Heart right ventricle (tissue), 16 donors: ENCODE measurements around the gene AGFG2. TPM values are rescaled to one million over a fixed set of nuclear protein-coding genes. Genes with fewer than 3 reads are reported as not detected.

Experiments
- ATAC-seq, 8 donors: fragments of 200-7000 bp; cut with Tn5 transposase; one replicate each; pipeline ENCODE4 v1.9.1; 2020; ENCODE audit warnings: mild to moderate bottlenecking in 8 of 8, moderate library complexity in 8 of 8, moderate number of reproducible peaks in 1 of 8
- DNase-seq, 2 donors: peaks; one replicate each; pipeline ENCODE4 v3.0.0-alpha.2; 2020
- H3K27ac ChIP-seq, 10 donors: fragments of 200-600 bp; sonication (generic) in 2 of 10; one replicate each; pipeline versions ENCODE4 v1.5.0 to v1.8.0; 2020 to 2022; ENCODE audit warnings: mild to moderate bottlenecking in 3 of 10
- H3K27me3 ChIP-seq, 7 donors: fragments of 200-600 bp; one replicate each; pipeline ENCODE4 v1.8.0; 2021 to 2022; ENCODE audit warnings: mild to moderate bottlenecking in 2 of 7
- H3K36me3 ChIP-seq, 9 donors: fragments of 200-600 bp; sonication (generic) in 1 of 9; one replicate each; pipeline versions ENCODE4 v1.5.0 to v1.8.0; 2020 to 2022; ENCODE audit warnings: mild to moderate bottlenecking in 2 of 9
- H3K4me1 ChIP-seq, 9 donors: fragments of 200-600 bp; sonication (generic) in 1 of 9; one replicate each; pipeline versions ENCODE4 v1.5.0 to v1.8.0; 2020 to 2022; ENCODE audit warnings: mild to moderate bottlenecking in 4 of 9
- H3K4me3 ChIP-seq, 10 donors: fragments of 200-600 bp; sonication (generic) in 2 of 10; one replicate each; pipeline versions ENCODE4 v1.5.0 to v1.8.0; 2020 to 2022; ENCODE audit warnings: mild to moderate bottlenecking in 7 of 10, moderate library complexity in 2 of 10
- H3K9me3 ChIP-seq, 11 donors: fragments of 200-600 bp in 10 of 11; sonication (generic) in 2 of 11; one replicate each; pipeline versions ENCODE4 v1.5.0 to v1.8.0; 2013 to 2022; ENCODE audit warnings: mild to moderate bottlenecking in 2 of 11, control low read depth in 1 of 11, moderate library complexity in 1 of 11
- WGBS, 2 donors: extraction: QIAGEN DNeasy Blood & Tissue Kit; methylation state at CpG; one replicate each; pipeline ENCODE4 v1.1.7; 2013; ENCODE audit warnings: inconsistent platforms in 1 of 2; 5-methylcytosine and 5-hydroxymethylcytosine counted together
- intact Hi-C, 10 donors: fragments of 100-400 bp; cut with DNase I; formaldehyde crosslinking; loops; one replicate each; pipeline versions ENCODE4 v1.11.1 to v1.14.2; 2022
- polyA plus RNA-seq, 2 donors: library from polyadenylated mRNA; stranded (reverse); fragments of 200-250 nt; gene quantifications; one replicate each; pipeline ENCODE4 v1.2.3, GENCODE V29; 2013
- total RNA-seq, 10 donors: library from RNA; stranded (reverse); fragmentation: NEBNext Ultra II Directional in 3 of 10; extraction: Animal tissue kit (Norgen Biotek cat#: 25700) in 3 of 10; gene quantifications; one replicate each; pipeline versions ENCODE4 v1.2.1 to v1.2.4, GENCODE V29; 2021 to 2023
- TF ChIP-seq, protein P1 (sequence below), 9 donors: fragments of 200-600 bp; sonication (generic) in 2 of 9; IDR thresholded peaks; one replicate each; pipeline versions ENCODE4 v1.5.0 to v1.8.0; 2021 to 2022; ENCODE audit warnings: antibody characterized with exemption in 9 of 9, mild to moderate bottlenecking in 5 of 9, moderate library complexity in 1 of 9
- donor health status: Arrhythmogenic right ventricular cardiomyopathy.
- donor health status: ischemic (EF 13 %, LVEDD 7.1; RV severe dilation, severe dysfunction).
- donor health status: healthy with polysubstance abuse.
- donor health status: DM: no; HTN: yes; CAD: no.
- donor health status: DM: no; HTN: no; CAD: no.
- donor health status: ischemic (EF 25% LVEDD 6.9; RV normal size, moderate dysfunction).
- donor health status: ischemic (EF 25% LVEDD 5.7; RV mildly dilated, moderate dysfunction).
- donor health status: healthy.
- donor health status: DM: yes; HTN: yes; CAD: no.
- donor health status: Ischemic cardiomyopathy.
- donor health status: ischemic (EF 35%, LVEDD 5.7; RV mildly dilated, moderate dysfunction).
- donor health status: nonischemic (EF 11% LVEDD 7.7; RV severe dilation, severe dysfunction).
- donor health status: DM: yes; HTN: yes; CAD: no.
- donor health status: PGD.
- donor health status: ischemic (EF 29% LVEDD 5.4; RV normal size, mild dysfunction).
- donor health status: nonischemic (EF 23%, LVEDD 6.1; RV moderate dilation, normal function).

Gene AGFG2
- total and polyA plus RNA-seq, 12 donors = 9.9 to 35.8 (median 27.3) TPM

GRCh38 chr7:100602889-100603725 is 64.1 kb downstream of the AGFG2 start:
- intact Hi-C loops = loop anchor here in 3 of 10 donors (2.0 to 10.0 kb wide), 3 partner anchors 16 to 92 kb away; partner anchors contain the start of genes GIGYF1 (in 2 of the 3), FBXO24 (in 1 of the 3) and LRCH4 (in 1 of the 3)
- TF ChIP-seq, protein P1, sequence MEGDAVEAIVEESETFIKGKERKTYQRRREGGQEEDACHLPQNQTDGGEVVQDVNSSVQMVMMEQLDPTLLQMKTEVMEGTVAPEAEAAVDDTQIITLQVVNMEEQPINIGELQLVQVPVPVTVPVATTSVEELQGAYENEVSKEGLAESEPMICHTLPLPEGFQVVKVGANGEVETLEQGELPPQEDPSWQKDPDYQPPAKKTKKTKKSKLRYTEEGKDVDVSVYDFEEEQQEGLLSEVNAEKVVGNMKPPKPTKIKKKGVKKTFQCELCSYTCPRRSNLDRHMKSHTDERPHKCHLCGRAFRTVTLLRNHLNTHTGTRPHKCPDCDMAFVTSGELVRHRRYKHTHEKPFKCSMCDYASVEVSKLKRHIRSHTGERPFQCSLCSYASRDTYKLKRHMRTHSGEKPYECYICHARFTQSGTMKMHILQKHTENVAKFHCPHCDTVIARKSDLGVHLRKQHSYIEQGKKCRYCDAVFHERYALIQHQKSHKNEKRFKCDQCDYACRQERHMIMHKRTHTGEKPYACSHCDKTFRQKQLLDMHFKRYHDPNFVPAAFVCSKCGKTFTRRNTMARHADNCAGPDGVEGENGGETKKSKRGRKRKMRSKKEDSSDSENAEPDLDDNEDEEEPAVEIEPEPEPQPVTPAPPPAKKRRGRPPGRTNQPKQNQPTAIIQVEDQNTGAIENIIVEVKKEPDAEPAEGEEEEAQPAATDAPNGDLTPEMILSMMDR (IDR thresholded peaks at IDR 0.05) = no peak
- peak overlapping the region in 9 of 10 donors; percentile 45 to 86 (median 77) for H3K4me3 ChIP-seq
- peak overlapping the region; percentile 35 to 88 (median 79) for H3K27ac ChIP-seq
- H3K9me3 ChIP-seq = no peaks in the 10 kb centered on the region
- WGBS, 2 donors = 39 to 44% methylated on average over 21 of the region's 21 CpGs
- DNase-seq (peak; percentile 72 to 73), ATAC-seq (peak; percentile 41 to 70 (median 58))
- H3K4me1 ChIP-seq = peaks cover 0 to 36% (median 23%) of the 10 kb centered on the region in 9 donors
- H3K36me3 ChIP-seq = peaks cover 0 to 11% (median 0%) of the 10 kb centered on the region in 9 donors
- H3K27me3 ChIP-seq = peaks cover 0 to 11% (median 0%) of the 10 kb centered on the region in 7 donors

DNA sequence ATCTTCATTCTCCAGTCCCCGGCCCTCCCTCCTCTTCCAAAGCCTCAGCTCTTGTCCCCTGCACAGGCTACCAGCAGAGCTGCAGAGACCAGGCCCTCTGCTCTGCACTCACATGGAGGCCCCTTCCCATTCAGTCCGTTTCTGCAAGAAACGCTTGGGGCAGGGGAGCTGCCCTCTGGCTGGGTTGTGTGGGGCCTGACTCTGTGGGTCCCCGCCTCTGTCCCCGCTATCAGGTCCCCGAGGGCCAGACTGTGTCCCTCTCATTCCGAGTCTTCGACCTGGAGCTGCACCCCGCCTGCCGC is 64.7 kb downstream of the AGFG2 start:
- TF ChIP-seq, protein P1 (IDR thresholded peaks at IDR 0.05) = no peak
- intact Hi-C loops = loop anchor here in 4 of 10 donors (2.0 to 10.0 kb wide), 4 partner anchors 17 to 91 kb away; partner anchors contain the start of genes FBXO24 (in 2 of the 4), GIGYF1 (in 2 of the 4) and LRCH4 (in 2 of the 4)
- H3K36me3 ChIP-seq = peaks cover 0 to 12% (median 0%) of the 10 kb centered on the region in 9 donors

DNA sequence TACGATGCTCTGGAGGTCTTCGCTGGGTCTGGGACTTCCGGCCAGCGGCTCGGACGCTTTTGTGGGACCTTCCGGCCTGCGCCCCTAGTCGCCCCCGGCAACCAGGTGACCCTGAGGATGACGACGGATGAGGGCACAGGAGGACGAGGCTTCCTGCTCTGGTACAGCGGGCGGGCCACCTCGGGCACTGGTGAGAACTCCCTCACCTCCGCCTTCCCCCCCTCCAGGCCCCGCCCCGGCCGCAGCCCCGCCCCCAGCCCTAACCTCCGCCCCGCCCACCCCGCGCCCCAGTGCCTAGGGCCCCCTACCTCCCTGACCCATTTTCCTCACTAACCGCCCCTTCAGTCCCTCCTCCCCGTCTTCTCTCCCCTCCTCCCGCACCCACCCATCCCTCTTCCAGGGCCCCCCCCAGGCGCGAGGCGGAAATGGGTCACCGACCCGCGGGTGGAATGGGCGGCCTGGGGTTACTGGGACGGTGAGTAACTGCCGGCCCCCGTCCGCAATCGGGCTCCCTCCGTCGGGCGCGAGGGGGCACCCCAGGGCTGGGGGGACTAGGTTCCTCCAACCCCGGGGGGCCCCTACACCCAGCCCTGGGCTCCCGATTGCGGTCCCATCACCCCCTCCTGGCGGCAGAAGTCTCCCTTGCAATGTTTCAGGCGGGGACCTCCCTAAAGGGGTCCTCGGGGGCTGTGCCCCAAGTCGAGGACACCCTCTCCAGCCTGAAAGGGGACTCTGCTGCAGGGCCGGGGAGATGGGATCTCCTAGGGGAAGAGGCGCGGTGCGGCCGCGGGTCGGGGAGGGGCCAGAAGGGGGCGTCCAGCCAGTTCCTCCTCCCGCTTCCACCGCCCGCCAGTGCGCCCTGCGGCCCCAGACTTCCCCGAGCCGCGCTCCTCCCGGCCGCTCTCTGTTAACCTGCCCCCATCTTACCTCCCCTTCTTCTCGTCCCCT is 65.3 kb downstream of the AGFG2 start:
- H3K27me3 ChIP-seq = peaks cover 0 to 11% (median 0%) of the 10 kb centered on the region in 7 donors
- H3K4me1 ChIP-seq = peaks cover 0 to 36% (median 23%) of the 10 kb centered on the region in 9 donors
- DNase-seq = peak; percentile 75 to 86
- H3K4me3 ChIP-seq = peak overlapping the region; percentile 45 to 86 (median 74)
- TF ChIP-seq, protein P1 (IDR thresholded peaks at IDR 0.05) = peak in 8 of 9 donors; percentile 26 to 66 (median 55)
- WGBS, 2 donors = 1 to 2% methylated on average over 57 to 68 of the region's 70 CpGs
- H3K36me3 ChIP-seq = peaks cover 0 to 12% (median 0%) of the 10 kb centered on the region in 9 donors
- H3K27ac ChIP-seq = peak overlapping the region; percentile 35 to 88 (median 80)
- no peaks in the 10 kb centered on the region for H3K9me3 ChIP-seq
- intact Hi-C loops = loop anchor here in 4 of 10 donors (2.0 to 10.0 kb wide), 4 partner anchors 18 to 90 kb away; partner anchors contain the start of genes GIGYF1 (in 2 of the 4), FBXO24 (in 1 of the 4) and LRCH4 (in 1 of the 4)
- peak; percentile 76 to 86 (median 82) for ATAC-seq

More for the DNA sequence above, 64.7 kb downstream of the AGFG2 start:
- no peak for DNase-seq
- Histone ChIP-seq H3K4me3 (peak overlapping the region in 9 of 10 donors; percentile 45 to 86 (median 77)), H3K27me3 (peaks cover 0 to 11% (median 0%) of the 10 kb centered on the region in 7 donors), H3K27ac (peak overlapping the region; percentile 35 to 88 (median 79)), H3K9me3 (no peaks in the 10 kb centered on the region), H3K4me1 (peaks cover 0 to 36% (median 23%) of the 10 kb centered on the region in 9 donors)
- peak in 3 of 8 donors; percentile 0 to 1 (median 0) for ATAC-seq
- 17 to 18% methylated on average over 10 of the region's 10 CpGs for WGBS, 2 donors
